Activated CD4-positive, alpha-beta T cell treated with anti-CD3 and anti-CD28 coated beads, Interleukin-2, amount 50 U/mL, for 24 hours (primary cell): Measurements from ENCODE around the gene PCDH1.

Experiments
- DNase-seq, 2 donors: peaks; one replicate each; pipeline ENCODE4 v3.0.0-alpha.2; 2020; ENCODE audit warnings: low read depth in 1 of 2, low spot score in 1 of 2

Gene PCDH1

GRCh38 chr5:141811287-141812155 lies 66.7 kb downstream of the PCDH1 start:
- peak in 1 of 2 donors; percentile 2 for DNase-seq

- no peak for DNase-seq
These were observed 67.5 kb downstream of the PCDH1 start for GRCh38 chr5:141810702-141811101.

GRCh38 chr5:141809380-141810096 lies 68.7 kb downstream of the PCDH1 start:
- DNase-seq, result no peak

GRCh38 chr5:141808857-141809256 lies 69.4 kb downstream of the PCDH1 start:
- no peak for DNase-seq

GRCh38 chr5:141807732-141808131 lies 70.5 kb downstream of the PCDH1 start:
- no peak for DNase-seq

- no peak for DNase-seq
These were observed 70.9 kb downstream of the PCDH1 start for GRCh38 chr5:141807329-141807728.

- DNase-seq, result no peak
These were observed 71.6 kb downstream of the PCDH1 start for GRCh38 chr5:141806626-141807025.

GRCh38 chr5:141805874-141806595 lies 72.2 kb downstream of the PCDH1 start:
- no peak for DNase-seq

- DNase-seq, result no peak
These were observed 73.7 kb downstream of the PCDH1 start for GRCh38 chr5:141804475-141804874.
